ENCODE measurements around the gene PIH1D2.

The PIH1D2 gene

DNA sequence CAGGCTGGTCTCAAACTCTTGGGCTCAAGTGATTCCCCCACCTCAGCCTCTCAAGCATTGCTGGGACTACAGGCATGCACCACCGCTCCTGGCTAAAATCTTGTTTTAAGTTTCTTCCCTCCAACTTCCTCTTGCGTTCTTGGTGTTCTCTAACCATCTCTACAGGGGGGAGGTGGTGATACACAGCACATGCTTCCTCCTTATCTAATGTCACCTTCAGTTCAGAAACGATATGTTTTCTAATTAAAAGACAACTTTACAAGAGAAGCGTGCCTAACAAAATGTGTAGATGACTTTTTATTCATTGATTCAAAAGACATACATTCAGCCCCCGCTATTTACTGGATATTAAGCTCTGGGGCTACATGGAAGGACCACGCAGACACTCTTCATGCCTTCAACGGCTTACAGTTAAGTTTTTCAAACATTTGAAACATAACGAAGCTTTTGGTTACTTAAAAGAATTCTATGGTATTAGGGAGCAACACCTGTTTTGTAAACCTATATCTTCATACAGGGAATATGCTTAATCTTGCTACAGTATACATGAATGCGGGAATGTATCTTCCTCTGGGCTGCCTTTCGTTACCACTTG, 49.5 kb downstream of the PIH1D2 start:
- TF ChIP-seq, protein P1, sequence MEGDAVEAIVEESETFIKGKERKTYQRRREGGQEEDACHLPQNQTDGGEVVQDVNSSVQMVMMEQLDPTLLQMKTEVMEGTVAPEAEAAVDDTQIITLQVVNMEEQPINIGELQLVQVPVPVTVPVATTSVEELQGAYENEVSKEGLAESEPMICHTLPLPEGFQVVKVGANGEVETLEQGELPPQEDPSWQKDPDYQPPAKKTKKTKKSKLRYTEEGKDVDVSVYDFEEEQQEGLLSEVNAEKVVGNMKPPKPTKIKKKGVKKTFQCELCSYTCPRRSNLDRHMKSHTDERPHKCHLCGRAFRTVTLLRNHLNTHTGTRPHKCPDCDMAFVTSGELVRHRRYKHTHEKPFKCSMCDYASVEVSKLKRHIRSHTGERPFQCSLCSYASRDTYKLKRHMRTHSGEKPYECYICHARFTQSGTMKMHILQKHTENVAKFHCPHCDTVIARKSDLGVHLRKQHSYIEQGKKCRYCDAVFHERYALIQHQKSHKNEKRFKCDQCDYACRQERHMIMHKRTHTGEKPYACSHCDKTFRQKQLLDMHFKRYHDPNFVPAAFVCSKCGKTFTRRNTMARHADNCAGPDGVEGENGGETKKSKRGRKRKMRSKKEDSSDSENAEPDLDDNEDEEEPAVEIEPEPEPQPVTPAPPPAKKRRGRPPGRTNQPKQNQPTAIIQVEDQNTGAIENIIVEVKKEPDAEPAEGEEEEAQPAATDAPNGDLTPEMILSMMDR (conservative IDR thresholded peaks at IDR 0.05; ENCODE audit: low read depth, low read length) = no peak
- H3K4me3 ChIP-seq (ENCODE audit: low read depth, low read length) = peak overlapping the region; percentile 92
- DNase-seq (ENCODE audit: low read depth) = peak; percentile 31

GRCh38 chr11:112023104-112023503, 50.7 kb downstream of the PIH1D2 start:
- no peak overlapping the region for H3K4me3 ChIP-seq (ENCODE audit: low read depth, low read length)
- TF ChIP-seq, protein P1 (conservative IDR thresholded peaks at IDR 0.05; ENCODE audit: low read depth, low read length) = no peak
- peak; percentile 11 for DNase-seq (ENCODE audit: low read depth)

DNA sequence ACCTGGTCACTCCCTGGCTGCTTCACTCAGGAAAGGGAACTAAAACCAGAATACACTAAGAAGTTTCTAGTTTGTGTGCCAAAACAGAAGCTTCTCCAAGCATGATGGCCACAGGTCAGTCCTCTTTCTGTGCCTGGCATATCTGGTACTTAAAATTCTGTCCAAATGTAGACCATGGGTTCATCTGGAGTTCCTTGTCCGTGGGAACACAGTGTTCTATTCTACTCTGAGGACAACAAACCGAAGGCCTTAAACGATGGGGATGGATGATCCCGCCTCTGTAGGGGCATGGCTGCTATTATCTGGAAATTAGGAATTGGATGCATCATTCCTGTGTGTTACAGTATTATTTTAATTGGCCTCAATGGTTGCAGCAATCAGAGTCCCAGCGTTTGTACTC, 54.8 kb downstream of the PIH1D2 start:
- no peak overlapping the region for H3K4me3 ChIP-seq (ENCODE audit: low read depth, low read length)
- DNase-seq (ENCODE audit: low read depth) = no peak
- TF ChIP-seq, protein P1 (conservative IDR thresholded peaks at IDR 0.05; ENCODE audit: low read depth, low read length) = no peak
